HepG2 (cell line): Measurements from ENCODE around the gene KRTAP3-1. TPM values are rescaled to one million over a fixed set of nuclear protein-coding genes. Genes with fewer than 3 reads are reported as not detected.

Experiments used
- ATAC-seq: fragments of 200-7000 bp; cut with Tn5 transposase; 3 replicates; pipeline ENCODE4 v1.9.1; 2020; ENCODE audit warnings: mild to moderate bottlenecking, moderate library complexity
- BruUV-seq: library from RNA; stranded (reverse); fragments of 400-500 nt; replicated peaks from 2 replicates; lab custom pipeline; 2021; lab: Mats Ljungman, UMichigan
- CTCF ChIA-PET: fragments of 300-600 bp; formaldehyde crosslinking; extraction: SDS; loops from one replicate; lab custom pipeline; 2021; ENCODE audit warnings: low total read pairs, inconsistent platforms, low intra/inter-chr PET ratio; lab: Yijun Ruan, JAX
- POLR2A ChIA-PET: fragments of 350-600 bp; sonication (Branson Sonifier 250); formaldehyde crosslinking; loops from one replicate; lab custom pipeline; 2020; ENCODE audit warnings: antibody characterized with exemption, inconsistent platforms; lab: Yijun Ruan, JAX
- DNase-seq: peaks from one replicate; pipeline ENCODE4 v3.0.0-alpha.2; 2015; ENCODE audit warnings: low spot score
- FAIRE-seq: peaks from 3 replicates; lab custom pipeline; 2011; peaks lifted over from hg19 to GRCh38; lab: Jason Lieb, UNC
- H2AFZ ChIP-seq: one replicate; pipeline ENCODE4 v1.6.1; 2011; ENCODE audit warnings: low read length, inconsistent platforms
- H3K27ac ChIP-seq: fragments of 300-600 bp; 3 replicates; pipeline ENCODE4 v1.8.0; 2011; ENCODE audit warnings: mixed run types, mild to moderate bottlenecking, mixed read lengths, low read length, inconsistent platforms; ENCODE audit not compliant: insufficient read depth; ENCODE audit errors: extremely low read length
- H3K27me3 ChIP-seq, 2 experiments: fragments of 200-600 bp in 1 of 2; 2 replicates in 1 of 2; 3 replicates in 1 of 2; pipeline versions ENCODE4 v1.6.0 to v1.8.0; 2011; ENCODE audit warnings: low read length in 2 of 2, mild to moderate bottlenecking in 2 of 2, moderate library complexity in 2 of 2, inconsistent platforms in 1 of 2; ENCODE audit not compliant: insufficient read depth in 2 of 2, control insufficient read depth in 1 of 2
- H3K36me3 ChIP-seq, 2 experiments: fragments of 200-600 bp in 1 of 2; replicated peaks in 1 of 2; 2 replicates in 1 of 2; 3 replicates in 1 of 2; pipeline versions ENCODE4 v1.5.1 to v1.8.0; 2011; ENCODE audit warnings: low read length in 2 of 2, inconsistent platforms in 1 of 2; ENCODE audit not compliant: insufficient read depth in 2 of 2, control insufficient read depth in 1 of 2
- H3K4me1 ChIP-seq: 2 replicates; pipeline ENCODE4 v1.5.1; 2012; ENCODE audit warnings: low read length, inconsistent platforms; ENCODE audit not compliant: insufficient read depth
- H3K4me2 ChIP-seq: 2 replicates; pipeline ENCODE4 v1.6.0; 2011; ENCODE audit warnings: low read depth, low read length, inconsistent platforms
- H3K4me3 ChIP-seq, 3 experiments: fragments of 200-600 bp in 1 of 3; sonication (generic), shearing (Covaris generic) in 1 of 3; replicated peaks in 1 of 3; 2 replicates each; pipeline ENCODE4 v1.5.1; 2011 to 2016; ENCODE audit warnings: low read length in 3 of 3, inconsistent platforms in 2 of 3, low read depth in 2 of 3, mild to moderate bottlenecking in 2 of 3, control low read depth in 1 of 3, mixed read lengths in 1 of 3; ENCODE audit not compliant: insufficient read depth in 1 of 3
- H3K79me2 ChIP-seq: one replicate; pipeline ENCODE4 v1.6.1; 2011; ENCODE audit warnings: low read length, inconsistent platforms; ENCODE audit not compliant: insufficient read depth
- H3K9ac ChIP-seq: 2 replicates; pipeline ENCODE4 v1.6.0; 2011; ENCODE audit warnings: mild to moderate bottlenecking, low read depth, low read length, inconsistent platforms; ENCODE audit not compliant: insufficient read depth
- H3K9me3 ChIP-seq: 2 replicates; pipeline ENCODE4 v1.5.1; 2012; ENCODE audit warnings: mild to moderate bottlenecking, low read length
- H4K20me1 ChIP-seq: 2 replicates; pipeline ENCODE4 v1.6.0; 2011; ENCODE audit warnings: inconsistent platforms, mild to moderate bottlenecking, low read length, moderate library complexity; ENCODE audit not compliant: insufficient read depth
- ATF5 ChIP-seq: sonication (generic); formaldehyde crosslinking; IDR thresholded peaks from 2 replicates; pipeline ENCODE4 v1.4.0; 2020; ENCODE audit warnings: mild to moderate bottlenecking, low read depth, missing genetic modification reagents
- FOXA1 ChIP-seq, 2 experiments: fragments of 450-650 bp in 1 of 2; sonication (generic) in 1 of 2; formaldehyde crosslinking in 1 of 2; IDR thresholded peaks; 2 replicates each; pipeline versions ENCODE4 v1.4.0 to v1.6.1; 2016 to 2020; ENCODE audit warnings: missing genetic modification reagents in 1 of 2
- FOXJ3 ChIP-seq: sonication (generic); formaldehyde crosslinking; IDR thresholded peaks from 2 replicates; pipeline ENCODE4 v1.4.0; 2020; ENCODE audit warnings: missing genetic modification reagents, mild to moderate bottlenecking, borderline replicate concordance
- NBN ChIP-seq: fragments of 450-650 bp; conservative IDR thresholded peaks from 2 replicates; pipeline ENCODE4 v1.6.1; 2017
- TFDP1 ChIP-seq: IDR thresholded peaks from 2 replicates; pipeline ENCODE4 v1.6.1; 2016; ENCODE audit warnings: missing compliant biosample characterization, missing genetic modification reagents, borderline replicate concordance
- ZNF597 ChIP-seq: sonication (generic); formaldehyde crosslinking; IDR thresholded peaks from 2 replicates; pipeline ENCODE4 v1.5.0; 2020; ENCODE audit warnings: missing genetic modification reagents
- whole genome bisulfite sequencing: methylation state at CpG from one replicate; pipeline ENCODE4 v1.1.6; 2017; ENCODE audit warnings: low lambda C conversion rate; 5-methylcytosine and 5-hydroxymethylcytosine counted together
- in situ Hi-C: cut with HindIII; loops from 2 replicates; pipeline ENCODE4 v1.10.0; 2017; ENCODE audit warnings: low pct_unique_long_range_greater_than_20kb; ENCODE audit not compliant: extremely low pct_ligation_motif_present
- intact Hi-C: fragments of 100-400 bp; cut with micrococcal nuclease; formaldehyde crosslinking; loops from one replicate; pipeline ENCODE4 v1.10.0; 2022; ENCODE audit not compliant: unreplicated experiment
- polyA plus RNA-seq, 8 experiments: library from polyadenylated mRNA; depleted of rRNA in 3 of 8; stranded (reverse) in 7 of 8; unstranded in 1 of 8; fragments of >200 nt; fragmentation: Illumina TruSeq in 4 of 8; extraction: Trizol in 4 of 8; gene quantifications; 2 replicates each; pipeline versions ENCODE4 v1.2.1 to v1.2.3, GENCODE V29; 2011 to 2016; ENCODE audit warnings: low read depth in 4 of 8, missing spikeins in 1 of 8, mixed read lengths in 1 of 8; ENCODE audit not compliant: insufficient read depth in 1 of 8
- total RNA-seq, 5 experiments: library from RNA; depleted of rRNA; stranded (reverse); fragments of >200 nt; fragmentation: Illumina TruSeq; extraction: Trizol; gene quantifications; 2 replicates each; pipeline ENCODE4 v1.2.3, GENCODE V29; 2016; ENCODE audit warnings: low read depth in 1 of 5

KRTAP3-1 gene
- total and polyA plus RNA-seq, 2 of the 13 experiments (the other 11 are each of a cell fraction or from before 2014, with no cell fraction given), result 0.29 to 3.7 TPM

DNA sequence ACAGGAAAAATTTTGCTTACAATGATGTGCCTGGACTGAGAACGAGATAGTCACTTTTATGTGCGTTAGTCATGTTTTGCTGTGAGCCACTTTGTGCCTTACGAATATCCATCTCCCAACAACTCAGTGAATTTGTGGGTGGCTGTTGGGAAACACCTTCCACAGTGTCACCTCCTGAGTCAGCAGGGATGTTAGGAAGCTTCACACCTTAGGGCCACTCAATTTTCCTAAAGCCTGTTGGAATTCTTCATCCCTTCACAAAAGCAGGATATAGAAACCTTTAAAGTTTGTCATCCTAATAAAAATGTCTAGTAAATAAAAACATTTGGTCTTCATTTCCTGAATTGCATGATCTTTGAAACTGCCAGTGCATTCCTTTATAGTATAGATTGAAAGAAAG, 4.3 kb upstream of the KRTAP3-1 start:
- BruUV-seq, result no TSS peak
- no peak for ATAC-seq

More for the DNA sequence above, 4.3 kb upstream of the KRTAP3-1 start:
- Histone ChIP-seq H3K4me1 (peaks cover 64% of the 10 kb centered on the region), H2AFZ (no peak overlapping the region), H3K4me3 (no peak overlapping the region), H3K36me3 (no peaks in the 10 kb centered on the region), H3K9ac (no peak overlapping the region), H3K27me3 (no peaks in the 10 kb centered on the region), H3K27ac (no peak overlapping the region), H3K9me3 (no peaks in the 10 kb centered on the region), H3K79me2 (no peaks in the 10 kb centered on the region), H3K4me2 (no peak overlapping the region), H4K20me1 (no peaks in the 10 kb centered on the region)
- 98% methylated on average over 3 of the region's 3 CpGs for WGBS
- TF ChIP-seq ATF5 (no peak), TFDP1 (CRISPR knock-in tag) (no peak), FOXJ3 (no peak), NBN (no peak), ZNF597 (CRISPR knock-in tag) (no peak), FOXA1 (IDR thresholded peaks at IDR 0.05) (no peak), FOXA1 (CRISPR knock-in tag; IDR thresholded peaks at IDR 0.05) (no peak)
- DNase-seq (no peak), FAIRE-seq (no peak)
- CTCF ChIA-PET, result no interaction called here
- intact Hi-C loops (no loop called here), in situ Hi-C loops (no loop called here)
- POLR2A ChIA-PET, result interaction anchor here (1.0 kb wide), 1 partner anchor 459 kb away, joined by 3 read pairs; no protein-coding TSS in a partner anchor
